A549 (cell line): ENCODE results near the gene ADCY3. TPM values are rescaled to one million over a fixed set of nuclear protein-coding genes. Genes with fewer than 3 reads are reported as not detected.

ENCODE experiments used
- ATAC-seq, 2 experiments: fragments of 200-7000 bp in 1 of 2; fragments of >200 bp in 1 of 2; cut with Nextera tagmentation in 1 of 2; cut with Tn5 transposase in 1 of 2; 3 replicates each; pipeline versions ENCODE4 v1.8.0 to v1.9.1; 2018 to 2020; ENCODE audit warnings: mild to moderate bottlenecking in 1 of 2, moderate library complexity in 1 of 2
- CTCF ChIA-PET: fragments of 300-600 bp; sonication (Branson Sonifier 250); formaldehyde crosslinking; extraction: SDS; loops from one replicate; lab custom pipeline; 2021; ENCODE audit warnings: antibody characterized with exemption, inconsistent platforms; lab: Yijun Ruan, JAX
- POLR2A ChIA-PET: fragments of 350-600 bp; formaldehyde crosslinking; extraction: SDS; loops from one replicate; lab custom pipeline; 2021; ENCODE audit warnings: antibody characterized with exemption, inconsistent platforms; lab: Yijun Ruan, JAX
- DNase-seq, 2 experiments: peaks; one replicate each; pipeline versions ENCODE4 v3.0.0 to v3.0.0-alpha.2; 2011 to 2016; ENCODE audit warnings: low read depth in 1 of 2, low spot score in 1 of 2
- FAIRE-seq: peaks from 2 replicates; lab custom pipeline; 2011; peaks lifted over from hg19 to GRCh38; lab: Jason Lieb, UNC
- H3K27ac ChIP-seq, 2 experiments: fragments of >200 bp; sonication (Bioruptor Twin); formaldehyde crosslinking; 3 replicates each; pipeline ENCODE4 v1.5.1; 2016 to 2017
- H3K4me1 ChIP-seq: fragments of >200 bp; sonication (Bioruptor Twin); formaldehyde crosslinking; 3 replicates; pipeline ENCODE4 v1.6.1; 2016
- H3K4me2 ChIP-seq: fragments of >200 bp; sonication (Bioruptor Twin); formaldehyde crosslinking; 3 replicates; pipeline ENCODE4 v1.6.1; 2016
- H3K4me3 ChIP-seq: fragments of >200 bp; sonication (Bioruptor Twin); formaldehyde crosslinking; 3 replicates; pipeline ENCODE4 v1.5.1; 2016
- H3K9me3 ChIP-seq: fragments of >200 bp; sonication (Bioruptor Twin); formaldehyde crosslinking; 3 replicates; pipeline ENCODE4 v1.6.1; 2016
- BHLHE40 ChIP-seq: IDR thresholded peaks from 2 replicates; pipeline ENCODE4 v1.6.1; 2012; ENCODE audit warnings: low read depth, low read length, inconsistent platforms
- CEBPB ChIP-seq, 2 experiments: fragments of >200 bp in 1 of 2; sonication (Bioruptor Twin) in 1 of 2; formaldehyde crosslinking in 1 of 2; IDR thresholded peaks; 2 replicates each; pipeline ENCODE4 v1.6.1; 2012 to 2016
- CHD4 ChIP-seq: fragments of 200-600 bp; sonication (generic); IDR thresholded peaks from 2 replicates; pipeline ENCODE4 v1.6.1; 2016; ENCODE audit warnings: antibody characterized with exemption, mild to moderate bottlenecking, borderline replicate concordance
- EHF ChIP-seq: fragments of 250-450 bp; sonication (Bioruptor Pico); IDR thresholded peaks from 2 replicates; pipeline ENCODE4 v1.5.0; 2020; ENCODE audit warnings: mild to moderate bottlenecking
- EHMT2 ChIP-seq: fragments of 200-600 bp; sonication (generic); IDR thresholded peaks from 2 replicates; pipeline ENCODE4 v1.6.1; 2016; ENCODE audit warnings: antibody characterized with exemption, low read depth, mild to moderate bottlenecking, moderate library complexity
- EP300 ChIP-seq, 2 experiments: fragments of >200 bp; sonication (Bioruptor Twin); formaldehyde crosslinking; IDR thresholded peaks; 2 replicates in 1 of 2; 3 replicates in 1 of 2; pipeline ENCODE4 v1.6.1; 2016 to 2017
- ESRRA ChIP-seq: fragments of 150-350 bp; IDR thresholded peaks from 2 replicates; pipeline ENCODE4 v1.6.1; 2014; ENCODE audit warnings: mild to moderate bottlenecking, low read length, borderline replicate concordance
- FOSB ChIP-seq: fragments of 250-450 bp; sonication (Bioruptor Pico); IDR thresholded peaks from 2 replicates; pipeline ENCODE4 v1.5.0; 2020; ENCODE audit warnings: mild to moderate bottlenecking, moderate library complexity
- FOSL2 ChIP-seq, 2 experiments: fragments of 450-650 bp in 1 of 2; fragments of >200 bp in 1 of 2; sonication (Bioruptor Twin) in 1 of 2; formaldehyde crosslinking; IDR thresholded peaks; 2 replicates each; pipeline versions ENCODE4 v1.5.0 to v1.6.1; 2016 to 2020; ENCODE audit warnings: mild to moderate bottlenecking in 1 of 2, moderate library complexity in 1 of 2
- GATA3 ChIP-seq: IDR thresholded peaks from 2 replicates; pipeline ENCODE4 v1.6.1; 2012; ENCODE audit warnings: borderline replicate concordance
- HEYL ChIP-seq: fragments of 250-450 bp; sonication (Bioruptor Pico); IDR thresholded peaks from 2 replicates; pipeline ENCODE4 v1.8.0; 2021; ENCODE audit warnings: mild to moderate bottlenecking, moderate library complexity
- HOXA7 ChIP-seq: fragments of 250-450 bp; sonication (Bioruptor Pico); IDR thresholded peaks from 2 replicates; pipeline ENCODE4 v1.5.0; 2020; ENCODE audit warnings: mild to moderate bottlenecking, moderate library complexity
- KDM1A ChIP-seq: fragments of 200-600 bp; sonication (generic); IDR thresholded peaks from 2 replicates; pipeline ENCODE4 v1.6.1; 2016; ENCODE audit warnings: low read depth, mild to moderate bottlenecking
- MAFK ChIP-seq: fragments of 450-650 bp; IDR thresholded peaks from 2 replicates; pipeline ENCODE4 v1.6.1; 2014; ENCODE audit not compliant: partially characterized antibody
- MAZ ChIP-seq: fragments of 150-350 bp; IDR thresholded peaks from 2 replicates; pipeline ENCODE4 v1.6.1; 2014; ENCODE audit warnings: antibody characterized with exemption, low read depth, low read length, borderline replicate concordance
- MYC ChIP-seq: IDR thresholded peaks from 2 replicates; pipeline ENCODE4 v1.6.1; 2012; ENCODE audit warnings: mild to moderate bottlenecking, inconsistent platforms, low read length, improper control_type of control experiment, borderline replicate concordance
- NFE2L2 ChIP-seq: fragments of 150-350 bp; conservative IDR thresholded peaks from 2 replicates; pipeline ENCODE4 v1.6.1; 2014; ENCODE audit warnings: low read length
- PHF8 ChIP-seq: fragments of 200-600 bp; sonication (generic); IDR thresholded peaks from 2 replicates; pipeline ENCODE4 v1.6.1; 2016; ENCODE audit warnings: low read depth, mild to moderate bottlenecking, antibody characterized with exemption, moderate library complexity, borderline replicate concordance
- RAD21 ChIP-seq, 2 experiments: fragments of >200 bp in 1 of 2; sonication (Bioruptor Twin) in 1 of 2; formaldehyde crosslinking in 1 of 2; IDR thresholded peaks in 1 of 2; conservative IDR thresholded peaks in 1 of 2; 2 replicates in 1 of 2; 3 replicates in 1 of 2; pipeline ENCODE4 v1.6.1; 2012 to 2018; ENCODE audit warnings: inconsistent platforms in 1 of 2
- RNF2 ChIP-seq: fragments of 200-600 bp; sonication (generic); IDR thresholded peaks from 2 replicates; pipeline ENCODE4 v1.6.1; 2016; ENCODE audit warnings: low read depth, mild to moderate bottlenecking, antibody characterized with exemption, moderate library complexity, borderline replicate concordance
- SMC3 ChIP-seq: fragments of >200 bp; sonication (Bioruptor Twin); formaldehyde crosslinking; IDR thresholded peaks from 3 replicates; pipeline ENCODE4 v1.6.1; 2018; ENCODE audit warnings: inconsistent platforms
- SREBF2 ChIP-seq: fragments of 450-650 bp; IDR thresholded peaks from 2 replicates; pipeline ENCODE4 v1.6.1; 2014; ENCODE audit warnings: mild to moderate bottlenecking, moderate library complexity
- TFCP2L1 ChIP-seq: fragments of 250-450 bp; sonication (Bioruptor Pico); IDR thresholded peaks from 2 replicates; pipeline ENCODE4 v1.5.0; 2021; ENCODE audit warnings: mild to moderate bottlenecking
- TP53 ChIP-seq: fragments of 250-450 bp; sonication (Bioruptor Pico); IDR thresholded peaks from 2 replicates; pipeline ENCODE4 v1.5.0; 2021; ENCODE audit warnings: mild to moderate bottlenecking, moderate library complexity
- ZC3H11A ChIP-seq: fragments of 450-650 bp; IDR thresholded peaks from 2 replicates; pipeline ENCODE4 v1.6.1; 2014; ENCODE audit warnings: antibody characterized with exemption, mild to moderate bottlenecking
- ZNF302 ChIP-seq: fragments of 250-450 bp; sonication (Bioruptor Pico); IDR thresholded peaks from 2 replicates; pipeline ENCODE4 v1.9.0; 2021; ENCODE audit warnings: inconsistent platforms, mild to moderate bottlenecking, moderate library complexity
- WGBS: methylation state at CpG from one replicate; pipeline ENCODE4 v1.1.6; 2017; ENCODE audit errors: missing lambda C conversion rate; 5-methylcytosine and 5-hydroxymethylcytosine counted together
- polyA plus RNA-seq, 4 experiments: library from polyadenylated mRNA; depleted of rRNA in 3 of 4; stranded (reverse); fragments of >200 nt; fragmentation: RNase III in 1 of 4; extraction: RNeasy Plus Mini Kit Qiagen cat#74134 plus additional on column Dnase treatment in 1 of 4; gene quantifications; 2 replicates in 3 of 4; 3 replicates in 1 of 4; pipeline ENCODE4 v1.2.3, GENCODE V29; 2011 to 2017
- TF ChIP-seq, protein P1 (sequence below): IDR thresholded peaks from 2 replicates; pipeline ENCODE4 v1.6.1; 2012; ENCODE audit warnings: low read depth, borderline replicate concordance
- TF ChIP-seq, protein P2 (sequence below): fragments of 150-350 bp; IDR thresholded peaks from 2 replicates; pipeline ENCODE4 v1.6.1; 2014; ENCODE audit warnings: low read depth, mild to moderate bottlenecking, low read length
- TF ChIP-seq, protein P3 (sequence below): fragments of >200 bp; sonication (Bioruptor Twin); formaldehyde crosslinking; IDR thresholded peaks from 3 replicates; pipeline ENCODE4 v1.6.1; 2016

ADCY3 gene
- polyA plus RNA-seq, 2 of the 4 experiments (the other 2 are of a cell fraction) = 37.4 to 65.4 TPM

DNA sequence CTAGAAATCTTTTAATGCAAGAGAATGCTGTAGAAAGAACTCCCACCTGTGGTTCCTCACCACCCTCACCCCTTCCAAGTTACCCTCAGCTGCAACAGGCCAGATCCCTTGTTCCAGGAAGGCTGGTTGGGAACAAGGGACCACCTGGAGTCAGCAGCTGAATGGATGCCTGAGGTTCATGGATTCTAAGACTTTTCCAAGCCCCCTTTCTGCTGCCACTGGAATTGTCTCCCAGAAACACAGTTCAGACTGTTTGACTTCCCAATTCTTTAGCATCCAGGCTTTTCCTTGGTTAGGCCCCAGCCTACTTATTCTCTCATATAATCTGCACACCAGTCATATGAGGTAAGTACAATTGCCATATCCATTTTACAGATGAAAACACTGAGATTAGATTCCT lies 8.0 kb upstream of the ADCY3 start:
- POLR2A ChIA-PET = no interaction called here
- FAIRE-seq = no peak
- CTCF ChIA-PET = no interaction called here

DNA sequence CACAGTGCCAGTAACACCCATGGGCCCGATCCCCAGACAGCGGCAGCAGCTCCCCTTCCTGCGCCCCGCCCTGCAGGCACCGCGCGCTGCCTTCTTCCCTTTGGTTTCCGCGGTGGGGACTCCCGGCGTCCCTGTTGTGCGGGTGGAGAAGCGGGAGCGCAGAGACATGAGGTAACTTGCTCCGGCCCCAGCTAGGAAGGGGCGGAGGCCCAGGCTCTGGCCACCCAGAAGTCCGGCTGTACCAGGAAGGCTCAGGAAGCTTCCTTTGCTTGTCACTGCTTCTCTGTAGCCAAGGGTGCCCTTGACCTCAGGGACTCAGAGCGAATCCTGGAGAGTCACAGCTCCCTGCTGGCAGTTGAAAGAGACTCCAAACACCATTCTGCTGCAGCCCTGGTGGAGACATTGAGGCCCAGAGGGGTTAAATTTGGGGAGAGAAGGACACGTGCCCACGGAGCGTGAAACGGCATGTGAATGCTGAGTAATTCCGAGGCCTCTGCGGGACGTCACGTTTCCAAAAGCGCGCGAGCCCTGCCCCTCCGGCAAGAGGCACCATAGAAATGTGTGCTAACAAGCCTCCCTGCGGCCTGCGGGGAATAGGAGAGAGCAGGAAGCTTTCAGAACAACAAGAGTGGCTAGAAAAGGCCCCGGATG lies 6.7 kb upstream of the ADCY3 start:
- Histone ChIP-seq H3K4me2 (no peak overlapping the region), H3K4me3 (no peak overlapping the region), H3K4me1 (no peaks in the 10 kb centered on the region), H3K9me3 (no peaks in the 10 kb centered on the region), H3K27ac (no peak overlapping the region)
- no peak for FAIRE-seq
- 84% methylated on average over 33 of the region's 33 CpGs for WGBS
- no peak for DNase-seq
- no peak for TF ChIP-seq EHMT2
- ChIA-PET POLR2A (no interaction called here), CTCF (interaction anchor here (1.2 to 1.6 kb wide), 2 partner anchors 26 to 36 kb away, joined by 3 to 4 read pairs; no protein-coding TSS in a partner anchor)
- peak in 1 of 2 experiments; percentile 3; a peak in 1 of 6 replicates for ATAC-seq

More for the DNA sequence above, 8.0 kb upstream of the ADCY3 start:
- DNase-seq = no peak
- H3K4me2 ChIP-seq = no peak overlapping the region
- H3K4me3 ChIP-seq = no peak overlapping the region
- TF ChIP-seq ESRRA = no peak
- no peak for TF ChIP-seq MAZ
- TF ChIP-seq TFCP2L1 (CRISPR knock-in tag) = no peak
- no peak for TF ChIP-seq CEBPB (IDR thresholded peaks at IDR 0.05)
- no peak for TF ChIP-seq FOSL2 (IDR thresholded peaks at IDR 0.05)
- TF ChIP-seq FOSL2 (CRISPR knock-in tag; IDR thresholded peaks at IDR 0.05) = no peak
- TF ChIP-seq GATA3 = no peak
- TF ChIP-seq SREBF2 = no peak
- no peak for TF ChIP-seq HOXA7
- TF ChIP-seq HEYL (CRISPR knock-in tag) = no peak
- no peak for TF ChIP-seq SMC3
- TF ChIP-seq ZC3H11A = no peak
- no peak for TF ChIP-seq EP300 (IDR thresholded peaks at IDR 0.05)
- no peak for TF ChIP-seq EHMT2
- no peak for TF ChIP-seq MYC
- no peaks in the 10 kb centered on the region for H3K9me3 ChIP-seq
- no peaks in the 10 kb centered on the region for H3K4me1 ChIP-seq
- 0 out of 6 replicates have a peak, but pooled peaks of 1 of the 2 experiments have one; percentile 11 for ATAC-seq
- H3K27ac ChIP-seq = no peak overlapping the region

DNA sequence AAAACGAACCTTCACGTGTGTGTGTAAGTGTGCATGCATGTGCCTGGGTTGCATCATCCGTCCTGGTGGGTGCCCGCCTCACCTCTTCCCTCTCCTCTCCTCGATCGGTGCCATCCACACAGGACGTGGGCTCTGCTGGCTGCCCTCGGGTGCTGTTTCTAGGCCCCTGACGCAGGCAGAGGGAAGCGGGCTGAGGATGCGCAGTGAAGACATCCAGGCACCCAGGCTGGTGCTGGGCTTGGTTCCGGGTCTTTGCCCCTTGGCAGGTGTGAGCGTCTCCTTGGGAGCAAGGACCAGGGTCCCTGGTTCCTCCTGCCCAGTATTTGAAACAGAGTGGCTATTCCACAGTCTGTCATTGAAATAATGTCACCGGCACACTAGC lies 6.2 kb upstream of the ADCY3 start:
- ChIA-PET POLR2A (no interaction called here), CTCF (interaction anchor here (1.2 to 1.6 kb wide), 2 partner anchors 26 to 36 kb away, joined by 3 to 4 read pairs; no protein-coding TSS in a partner anchor)
- H3K4me1 ChIP-seq = 0 out of 3 replicates have a peak, but pooled peaks cover 2% of the 10 kb centered on the region
- no peak overlapping the region for H3K4me2 ChIP-seq
- DNase-seq (no peak), ATAC-seq (no peak), FAIRE-seq (no peak)
- WGBS = 81% methylated on average over 10 of the region's 14 CpGs
- H3K4me3 ChIP-seq = no peak overlapping the region
- H3K27ac ChIP-seq = no peak overlapping the region
- H3K9me3 ChIP-seq = no peaks in the 10 kb centered on the region
- no peak for TF ChIP-seq TP53 (CRISPR knock-in tag)

DNA sequence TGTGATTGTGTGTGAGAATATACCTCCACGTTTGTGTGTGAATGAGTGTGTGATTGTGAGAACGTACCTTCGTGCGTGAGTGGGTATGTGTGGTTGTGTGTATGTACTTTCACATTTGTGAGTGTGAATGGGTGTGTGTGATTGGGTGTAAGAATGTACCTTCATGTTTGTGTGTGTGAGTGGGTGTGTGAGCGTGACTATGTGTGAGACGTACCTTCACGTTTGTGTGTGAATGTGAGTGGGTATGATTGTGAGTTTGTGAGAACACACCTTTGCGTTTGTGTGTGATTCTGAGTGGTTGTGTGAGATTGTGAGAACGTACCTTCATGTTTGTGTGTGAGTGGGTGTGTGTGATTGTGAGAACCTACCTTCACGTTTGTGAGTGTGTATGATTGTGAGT lies 5.8 kb upstream of the ADCY3 start:
- ChIA-PET CTCF (no interaction called here), POLR2A (no interaction called here)
- H3K27ac ChIP-seq = no peak overlapping the region
- no peak for DNase-seq
- H3K4me3 ChIP-seq = no peak overlapping the region
- H3K9me3 ChIP-seq = no peaks in the 10 kb centered on the region
- TF ChIP-seq, protein P1, sequence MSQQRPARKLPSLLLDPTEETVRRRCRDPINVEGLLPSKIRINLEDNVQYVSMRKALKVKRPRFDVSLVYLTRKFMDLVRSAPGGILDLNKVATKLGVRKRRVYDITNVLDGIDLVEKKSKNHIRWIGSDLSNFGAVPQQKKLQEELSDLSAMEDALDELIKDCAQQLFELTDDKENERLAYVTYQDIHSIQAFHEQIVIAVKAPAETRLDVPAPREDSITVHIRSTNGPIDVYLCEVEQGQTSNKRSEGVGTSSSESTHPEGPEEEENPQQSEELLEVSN = no peak
- no peak for TF ChIP-seq BHLHE40
- TF ChIP-seq PHF8 = no peak
- TF ChIP-seq KDM1A = no peak
- TF ChIP-seq NFE2L2 = no peak
- TF ChIP-seq RNF2 = no peak
- TF ChIP-seq CHD4 = no peak
- no peak for TF ChIP-seq MYC
- no peak for TF ChIP-seq FOSB (CRISPR knock-in tag)
- TF ChIP-seq, protein P2, sequence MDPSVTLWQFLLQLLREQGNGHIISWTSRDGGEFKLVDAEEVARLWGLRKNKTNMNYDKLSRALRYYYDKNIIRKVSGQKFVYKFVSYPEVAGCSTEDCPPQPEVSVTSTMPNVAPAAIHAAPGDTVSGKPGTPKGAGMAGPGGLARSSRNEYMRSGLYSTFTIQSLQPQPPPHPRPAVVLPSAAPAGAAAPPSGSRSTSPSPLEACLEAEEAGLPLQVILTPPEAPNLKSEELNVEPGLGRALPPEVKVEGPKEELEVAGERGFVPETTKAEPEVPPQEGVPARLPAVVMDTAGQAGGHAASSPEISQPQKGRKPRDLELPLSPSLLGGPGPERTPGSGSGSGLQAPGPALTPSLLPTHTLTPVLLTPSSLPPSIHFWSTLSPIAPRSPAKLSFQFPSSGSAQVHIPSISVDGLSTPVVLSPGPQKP = no peak
- no peak for TF ChIP-seq EHF (CRISPR knock-in tag)
- no peak for TF ChIP-seq ZNF302 (CRISPR knock-in tag)
- TF ChIP-seq MAFK = no peak
- TF ChIP-seq, protein P3, sequence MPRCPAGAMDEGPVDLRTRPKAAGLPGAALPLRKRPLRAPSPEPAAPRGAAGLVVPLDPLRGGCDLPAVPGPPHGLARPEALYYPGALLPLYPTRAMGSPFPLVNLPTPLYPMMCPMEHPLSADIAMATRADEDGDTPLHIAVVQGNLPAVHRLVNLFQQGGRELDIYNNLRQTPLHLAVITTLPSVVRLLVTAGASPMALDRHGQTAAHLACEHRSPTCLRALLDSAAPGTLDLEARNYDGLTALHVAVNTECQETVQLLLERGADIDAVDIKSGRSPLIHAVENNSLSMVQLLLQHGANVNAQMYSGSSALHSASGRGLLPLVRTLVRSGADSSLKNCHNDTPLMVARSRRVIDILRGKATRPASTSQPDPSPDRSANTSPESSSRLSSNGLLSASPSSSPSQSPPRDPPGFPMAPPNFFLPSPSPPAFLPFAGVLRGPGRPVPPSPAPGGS = no peak
- no peak for TF ChIP-seq RAD21 (conservative IDR thresholded peaks at IDR 0.05 in 1 of 2, IDR thresholded peaks at IDR 0.05 in 1 of 2)
- no peak for TF ChIP-seq SREBF2
- no peak for TF ChIP-seq TP53 (CRISPR knock-in tag)
- no peak overlapping the region for H3K4me2 ChIP-seq
- ATAC-seq = no peak
- FAIRE-seq = no peak
- WGBS = 81% methylated on average over 10 of the region's 10 CpGs
- H3K4me1 ChIP-seq = peaks cover 6% of the 10 kb centered on the region; the same call in 1 of the 3 replicates
